SK-N-MC (cell line): ENCODE data around the gene KAT5.

Experiments used
- EZH2 ChIP-seq: fragments of 200-600 bp; sonication (generic); IDR thresholded peaks from one replicate; pipeline ENCODE4 v1.6.1; 2017; ENCODE audit warnings: antibody characterized with exemption
- FOXP2 ChIP-seq: optimal IDR thresholded peaks from 2 replicates; pipeline ENCODE3; 2011; ENCODE audit warnings: mild to moderate bottlenecking, moderate library complexity; ENCODE audit not compliant: insufficient read depth; ENCODE audit errors: extremely low read length, control extremely low read depth
- POLR2AphosphoS5 ChIP-seq: IDR thresholded peaks from 2 replicates; pipeline ENCODE4 v1.6.1; 2012; ENCODE audit warnings: mild to moderate bottlenecking, low read depth, low read length, borderline replicate concordance

DNA sequence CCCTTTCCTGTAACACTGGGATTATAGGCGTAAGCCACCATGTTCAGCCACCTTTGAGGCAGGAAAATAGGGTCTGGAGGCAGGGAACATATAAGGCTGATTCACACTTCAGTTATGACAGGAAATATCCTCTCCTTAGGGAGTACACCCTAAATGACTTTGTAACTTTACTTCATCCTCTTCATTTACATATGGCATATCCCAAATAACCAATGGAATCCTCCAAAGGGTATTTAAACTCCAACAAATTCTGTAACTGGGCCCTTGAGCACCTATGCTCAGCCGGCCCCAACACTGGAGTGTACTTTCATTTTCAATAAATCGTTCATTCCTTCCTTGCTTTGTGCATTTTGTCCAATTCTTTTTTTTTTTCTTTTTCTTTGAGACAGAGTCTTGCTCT is 1.6 kb upstream of the KAT5 start:
- TF ChIP-seq EZH2, result no peak
- no peak for TF ChIP-seq POLR2AphosphoS5
- no peak for TF ChIP-seq FOXP2
